ENCODE results near the gene KIAA0408.

KIAA0408 gene

GRCh38 chr6:127459231-127459641, at the start of gene KIAA0408:
Gene KIAA0408, minus strand, starts transcription at chr6:127459389. Its CDS starts 5,408 bp downstream, at chr6:127453981.
- DNase-seq = no peak

- DNase-seq = no peak
Measured at GRCh38 chr6:127506894-127507293, 47.7 kb upstream of the KIAA0408 start.

GRCh38 chr6:127503022-127503421, 43.8 kb upstream of the KIAA0408 start:
- DNase-seq = no peak

- no peak for DNase-seq
Measured at GRCh38 chr6:127497410-127497809, 38.2 kb upstream of the KIAA0408 start.

- no peak for DNase-seq
Measured at GRCh38 chr6:127496471-127496870, 37.3 kb upstream of the KIAA0408 start.

GRCh38 chr6:127494240-127494767, 35.1 kb upstream of the KIAA0408 start:
- no peak for DNase-seq

GRCh38 chr6:127489248-127489647, 30.1 kb upstream of the KIAA0408 start:
- no peak for DNase-seq

GRCh38 chr6:127486934-127487333, 27.7 kb upstream of the KIAA0408 start:
- no peak for DNase-seq

GRCh38 chr6:127484212-127484863, 25.1 kb upstream of the KIAA0408 start:
- DNase-seq = no peak

GRCh38 chr6:127483399-127484055, 24.3 kb upstream of the KIAA0408 start:
- DNase-seq = no peak

- DNase-seq = no peak
Measured at GRCh38 chr6:127482325-127482724, 23.1 kb upstream of the KIAA0408 start.

- DNase-seq = no peak
Measured at GRCh38 chr6:127481628-127482027, 22.4 kb upstream of the KIAA0408 start.

- no peak for DNase-seq
Measured at GRCh38 chr6:127481111-127481510, 21.9 kb upstream of the KIAA0408 start.

- no peak for DNase-seq
Measured at GRCh38 chr6:127477658-127478057, 18.5 kb upstream of the KIAA0408 start.

GRCh38 chr6:127475823-127476176, 16.6 kb upstream of the KIAA0408 start:
- no peak for DNase-seq

- no peak for DNase-seq
Measured at GRCh38 chr6:127475135-127475822, 16.1 kb upstream of the KIAA0408 start.

- no peak for DNase-seq
Measured at GRCh38 chr6:127471379-127472255, 12.4 kb upstream of the KIAA0408 start.

GRCh38 chr6:127468936-127469335, 9.7 kb upstream of the KIAA0408 start:
- DNase-seq = no peak

- no peak for DNase-seq
Measured at GRCh38 chr6:127466416-127466815, 7.2 kb upstream of the KIAA0408 start.

- peak; percentile 17 for DNase-seq
Measured at GRCh38 chr6:127464881-127465459, 5.8 kb upstream of the KIAA0408 start.

- DNase-seq = no peak
Measured at GRCh38 chr6:127464161-127464880, 5.1 kb upstream of the KIAA0408 start.

GRCh38 chr6:127463056-127463455, 3.9 kb upstream of the KIAA0408 start:
- no peak for DNase-seq
